ENCODE data around the gene KBTBD3.

KBTBD3 gene, protein sequence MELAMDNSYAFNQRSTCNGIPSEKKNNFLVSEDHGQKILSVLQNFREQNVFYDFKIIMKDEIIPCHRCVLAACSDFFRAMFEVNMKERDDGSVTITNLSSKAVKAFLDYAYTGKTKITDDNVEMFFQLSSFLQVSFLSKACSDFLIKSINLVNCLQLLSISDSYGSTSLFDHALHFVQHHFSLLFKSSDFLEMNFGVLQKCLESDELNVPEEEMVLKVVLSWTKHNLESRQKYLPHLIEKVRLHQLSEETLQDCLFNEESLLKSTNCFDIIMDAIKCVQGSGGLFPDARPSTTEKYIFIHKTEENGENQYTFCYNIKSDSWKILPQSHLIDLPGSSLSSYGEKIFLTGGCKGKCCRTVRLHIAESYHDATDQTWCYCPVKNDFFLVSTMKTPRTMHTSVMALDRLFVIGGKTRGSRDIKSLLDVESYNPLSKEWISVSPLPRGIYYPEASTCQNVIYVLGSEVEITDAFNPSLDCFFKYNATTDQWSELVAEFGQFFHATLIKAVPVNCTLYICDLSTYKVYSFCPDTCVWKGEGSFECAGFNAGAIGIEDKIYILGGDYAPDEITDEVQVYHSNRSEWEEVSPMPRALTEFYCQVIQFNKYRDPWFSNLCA

DNA sequence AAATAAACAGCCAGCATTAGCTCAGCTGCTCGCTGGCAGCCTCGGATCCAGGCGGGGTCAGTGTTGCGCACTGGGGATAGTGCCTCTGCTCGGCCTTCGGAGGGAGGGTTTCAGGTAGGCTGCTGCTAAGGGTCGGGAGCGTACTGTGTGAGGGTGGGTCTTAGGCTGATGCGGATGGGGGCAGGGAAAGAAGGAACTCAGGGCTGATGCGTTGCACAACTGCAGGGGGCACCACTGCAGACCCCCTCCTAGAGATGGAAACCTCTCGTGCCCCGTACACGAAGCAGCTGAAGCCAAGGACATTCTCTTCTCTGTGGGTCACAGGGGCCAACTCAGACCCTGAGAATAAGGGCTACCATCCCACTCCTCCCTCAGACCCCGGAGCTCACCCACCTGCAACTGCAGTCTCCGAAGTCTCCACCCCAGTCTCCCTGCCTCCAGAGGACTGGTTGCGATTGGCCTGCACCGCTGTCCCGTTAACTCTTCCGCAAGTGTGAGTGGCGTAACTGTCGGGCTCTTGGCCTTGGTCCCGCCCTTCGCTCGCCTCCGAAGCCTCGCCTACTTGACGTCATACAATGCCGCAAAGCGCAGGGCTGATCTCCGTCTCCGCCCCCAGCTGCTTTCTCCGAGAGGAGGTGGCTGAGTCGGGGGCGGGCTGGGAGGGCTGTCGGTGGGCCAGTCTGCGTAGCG lies at the start of gene KBTBD3:
Gene KBTBD3 (minus strand): TSS at position 429 of the 690 bp plus-strand sequence. CDS start 18,250 bp downstream, outside the sequence.
- Mint-ChIP-seq H3K27ac (peak within 1 kb of the TSS; percentile 96 to 100 (median 98)), H3K27me3 (ENCODE audit: low read depth) (no peaks in the 10 kb centered on the region), H3K36me3 (ENCODE audit: low read depth) (peaks cover 22% of the 10 kb centered on the region), H3K4me1 (peaks cover 51% of the 10 kb centered on the region), H3K4me3 (peak within 1 kb of the TSS; percentile 94 to 100 (median 97)), H3K9me3 (no peaks in the 10 kb centered on the region)
- TF ChIP-seq, protein P1, sequence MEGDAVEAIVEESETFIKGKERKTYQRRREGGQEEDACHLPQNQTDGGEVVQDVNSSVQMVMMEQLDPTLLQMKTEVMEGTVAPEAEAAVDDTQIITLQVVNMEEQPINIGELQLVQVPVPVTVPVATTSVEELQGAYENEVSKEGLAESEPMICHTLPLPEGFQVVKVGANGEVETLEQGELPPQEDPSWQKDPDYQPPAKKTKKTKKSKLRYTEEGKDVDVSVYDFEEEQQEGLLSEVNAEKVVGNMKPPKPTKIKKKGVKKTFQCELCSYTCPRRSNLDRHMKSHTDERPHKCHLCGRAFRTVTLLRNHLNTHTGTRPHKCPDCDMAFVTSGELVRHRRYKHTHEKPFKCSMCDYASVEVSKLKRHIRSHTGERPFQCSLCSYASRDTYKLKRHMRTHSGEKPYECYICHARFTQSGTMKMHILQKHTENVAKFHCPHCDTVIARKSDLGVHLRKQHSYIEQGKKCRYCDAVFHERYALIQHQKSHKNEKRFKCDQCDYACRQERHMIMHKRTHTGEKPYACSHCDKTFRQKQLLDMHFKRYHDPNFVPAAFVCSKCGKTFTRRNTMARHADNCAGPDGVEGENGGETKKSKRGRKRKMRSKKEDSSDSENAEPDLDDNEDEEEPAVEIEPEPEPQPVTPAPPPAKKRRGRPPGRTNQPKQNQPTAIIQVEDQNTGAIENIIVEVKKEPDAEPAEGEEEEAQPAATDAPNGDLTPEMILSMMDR (IDR thresholded peaks at IDR 0.05; ENCODE audit: unreplicated experiment in 3 of 3) = peak; percentile 46 to 66 (median 47)

DNA sequence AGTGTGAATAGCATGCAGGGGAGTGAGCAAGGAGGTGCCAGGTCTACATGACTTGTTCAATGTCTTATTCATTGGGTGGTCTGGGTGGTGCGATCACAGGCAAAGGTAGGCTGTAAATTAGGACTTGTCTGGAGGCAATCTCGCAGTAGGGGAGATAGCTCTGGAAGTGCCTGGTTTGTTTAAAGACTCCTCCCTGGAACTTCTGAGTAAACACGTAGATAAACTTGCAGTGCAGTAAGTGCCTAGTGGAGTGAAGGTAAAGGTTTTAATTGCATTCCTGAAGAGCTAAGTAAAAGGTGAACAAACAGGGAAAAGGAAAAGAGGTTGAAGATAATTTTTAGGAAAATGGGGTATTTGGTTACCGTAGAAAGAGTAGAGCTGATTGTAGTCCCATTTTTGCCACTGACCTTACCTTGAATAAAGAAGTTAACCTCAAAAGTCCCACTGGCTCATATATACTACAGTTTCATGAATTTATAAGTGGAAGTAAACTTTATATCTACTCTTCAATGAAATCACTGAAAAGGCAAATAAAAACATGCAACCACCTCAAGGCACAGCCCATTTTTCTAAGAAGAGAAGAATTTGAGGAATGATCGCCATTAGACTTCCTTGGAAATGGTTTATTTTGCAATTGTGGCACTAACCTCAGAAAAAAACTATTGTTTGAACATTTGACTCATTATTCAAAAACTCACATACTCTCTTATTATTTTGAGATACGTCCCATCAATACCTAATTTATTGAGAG lies 44.6 kb upstream of the KBTBD3 start:
- Mint-ChIP-seq H3K9me3 (peaks cover 5% of the 10 kb centered on the region), H3K27ac (no peak overlapping the region), H3K36me3 (ENCODE audit: low read depth) (no peaks in the 10 kb centered on the region), H3K4me3 (no peak overlapping the region), H3K27me3 (ENCODE audit: low read depth) (no peaks in the 10 kb centered on the region), H3K4me1 (no peaks in the 10 kb centered on the region)
- TF ChIP-seq, protein P1 (IDR thresholded peaks at IDR 0.05; ENCODE audit: unreplicated experiment in 3 of 3) = no peak

DNA sequence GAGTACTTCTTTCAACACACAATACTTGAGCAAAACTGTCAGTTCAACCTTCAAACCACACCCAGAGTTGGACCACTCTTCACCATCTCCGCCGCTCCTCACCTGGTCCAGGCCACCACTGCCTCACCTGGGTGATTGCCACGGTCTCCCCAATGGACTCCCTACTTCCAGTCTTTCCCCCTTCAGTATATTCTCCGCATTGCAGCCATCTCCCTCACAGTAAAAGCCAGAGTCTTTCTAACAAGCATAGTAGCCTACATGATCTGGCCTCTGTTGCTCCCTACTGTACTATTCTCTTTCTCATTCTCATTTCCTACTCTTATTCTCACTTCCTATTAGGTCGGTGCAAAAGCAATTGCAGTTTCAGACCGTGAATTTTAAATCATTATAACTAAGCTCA lies 28.8 kb upstream of the KBTBD3 start:
- H3K4me1 Mint-ChIP-seq = no peaks in the 10 kb centered on the region
- TF ChIP-seq, protein P1 (IDR thresholded peaks at IDR 0.05; ENCODE audit: unreplicated experiment in 3 of 3) = no peak
- no peaks in the 10 kb centered on the region for H3K9me3 Mint-ChIP-seq
- H3K27ac Mint-ChIP-seq = no peak overlapping the region
- H3K4me3 Mint-ChIP-seq = no peak overlapping the region
- no peaks in the 10 kb centered on the region for H3K36me3 Mint-ChIP-seq (ENCODE audit: low read depth)
- H3K27me3 Mint-ChIP-seq (ENCODE audit: low read depth) = no peaks in the 10 kb centered on the region

DNA sequence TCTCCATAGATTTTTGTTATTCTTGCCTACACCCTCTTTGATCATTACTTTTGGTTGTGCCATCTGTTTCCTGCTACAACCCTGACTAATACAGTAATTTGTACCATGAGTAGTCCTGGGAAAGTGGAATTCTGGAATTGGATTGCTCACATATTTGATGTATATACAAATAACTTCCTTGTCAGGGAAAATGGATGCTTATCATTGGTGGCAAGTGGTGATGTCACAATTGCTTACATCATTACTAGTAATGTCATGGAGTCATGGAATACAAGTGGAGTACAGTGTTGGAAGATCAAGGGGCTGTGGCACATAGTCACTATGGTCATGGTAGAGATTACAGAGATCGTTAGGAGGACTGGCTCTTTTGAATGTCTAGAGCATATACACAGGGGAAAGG lies 24.7 kb upstream of the KBTBD3 start:
- no peaks in the 10 kb centered on the region for H3K9me3 Mint-ChIP-seq
- no peaks in the 10 kb centered on the region for H3K4me1 Mint-ChIP-seq
- no peak overlapping the region for H3K4me3 Mint-ChIP-seq
- no peaks in the 10 kb centered on the region for H3K27me3 Mint-ChIP-seq (ENCODE audit: low read depth)
- peaks cover 19% of the 10 kb centered on the region for H3K36me3 Mint-ChIP-seq (ENCODE audit: low read depth)
- H3K27ac Mint-ChIP-seq = no peak overlapping the region
- TF ChIP-seq, protein P1 (IDR thresholded peaks at IDR 0.05; ENCODE audit: unreplicated experiment in 3 of 3) = no peak

DNA sequence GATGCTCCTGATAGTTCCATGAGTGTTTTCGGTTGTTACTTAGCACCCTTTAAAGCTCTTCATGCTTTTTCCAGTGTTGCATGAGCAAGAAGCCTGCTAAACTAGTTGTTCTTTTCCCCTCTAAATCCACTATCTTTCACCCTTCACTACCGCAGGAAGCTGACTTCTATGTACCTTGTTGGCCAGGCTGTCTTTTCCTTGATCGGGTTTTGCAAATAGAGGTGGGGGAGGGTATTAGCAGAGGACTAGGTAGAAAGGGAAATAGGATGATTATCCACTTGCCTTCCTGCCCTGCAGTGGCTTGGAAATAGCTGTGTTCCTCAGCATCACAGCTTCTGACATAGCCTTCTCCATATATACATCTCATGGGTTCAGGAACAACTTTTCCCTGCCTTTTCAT lies 24.2 kb upstream of the KBTBD3 start:
- peaks cover 24% of the 10 kb centered on the region for H3K36me3 Mint-ChIP-seq (ENCODE audit: low read depth)
- TF ChIP-seq, protein P1 (IDR thresholded peaks at IDR 0.05; ENCODE audit: unreplicated experiment in 3 of 3) = no peak
- H3K27me3 Mint-ChIP-seq (ENCODE audit: low read depth) = no peaks in the 10 kb centered on the region
- H3K27ac Mint-ChIP-seq = no peak overlapping the region
- H3K9me3 Mint-ChIP-seq = no peaks in the 10 kb centered on the region
- H3K4me1 Mint-ChIP-seq = no peaks in the 10 kb centered on the region
- no peak overlapping the region for H3K4me3 Mint-ChIP-seq

All from nephron (organoid).